GM18502 (cell line): ENCODE results near the gene ANAPC2.

Source experiments
- ATAC-seq: cut with Tn5 transposase; IDR thresholded peaks from one replicate; pipeline ENCODE4 v1.9.1; 2021; ENCODE audit warnings: mild to moderate bottlenecking; ENCODE audit not compliant: unreplicated experiment, poor library complexity

Gene ANAPC2

GRCh38 chr9:137188490-137189296 is at the start of gene ANAPC2, which contains the start of gene SSNA1:
Gene ANAPC2 (minus strand): TSS chr9:137188560. CDS start chr9:137188532, 28 bp downstream.
Gene SSNA1 (plus strand): TSS chr9:137188676. CDS start chr9:137188727, 51 bp downstream.
- ATAC-seq = peak; percentile 74

GRCh38 chr9:137236936-137237421 is 48.6 kb upstream of the ANAPC2 start:
- no peak for ATAC-seq

- ATAC-seq = no peak
Measured at GRCh38 chr9:137236238-137236935, 48.0 kb upstream of the ANAPC2 start.

- no peak for ATAC-seq
Measured at GRCh38 chr9:137235424-137236237, 47.3 kb upstream of the ANAPC2 start.

GRCh38 chr9:137234758-137235423 is 46.5 kb upstream of the ANAPC2 start:
- ATAC-seq = no peak

GRCh38 chr9:137234055-137234697 is 45.8 kb upstream of the ANAPC2 start:
- ATAC-seq = no peak

- no peak for ATAC-seq
Measured at GRCh38 chr9:137233143-137233980, 45.0 kb upstream of the ANAPC2 start.

- ATAC-seq = no peak
Measured at GRCh38 chr9:137232510-137232909, 44.1 kb upstream of the ANAPC2 start.

- no peak for ATAC-seq
Measured at GRCh38 chr9:137232101-137232500, 43.7 kb upstream of the ANAPC2 start.

- no peak for ATAC-seq
Measured at GRCh38 chr9:137231372-137232039, 43.1 kb upstream of the ANAPC2 start.

GRCh38 chr9:137230705-137231371 is 42.5 kb upstream of the ANAPC2 start, which contains the start of gene SLC34A3:
Gene SLC34A3 (plus strand): TSS chr9:137230901. CDS start chr9:137231703, 802 bp downstream.
- ATAC-seq = no peak

- no peak for ATAC-seq
Measured at GRCh38 chr9:137229903-137230704, 41.7 kb upstream of the ANAPC2 start.

- ATAC-seq = no peak
Measured at GRCh38 chr9:137228968-137229896, 40.9 kb upstream of the ANAPC2 start.

GRCh38 chr9:137228506-137228967 is 40.2 kb upstream of the ANAPC2 start:
- ATAC-seq = no peak

GRCh38 chr9:137227853-137228505 is 39.6 kb upstream of the ANAPC2 start:
- no peak for ATAC-seq
